ENCODE measurements around the gene CMTM6.
"Not testable (repeated sequence)": the region's sequence is repeated elsewhere in the genome, so short reads cannot be mapped to it uniquely, and the experiment has no call there.

CMTM6 gene

GRCh38 chr3:32480604-32481003, 22.0 kb downstream of the CMTM6 start:
- no peaks in the 10 kb centered on the region for H3K79me2 ChIP-seq (ENCODE audit: insufficient read depth, low read length)
- H3K4me2 ChIP-seq (ENCODE audit: low read length): no peak overlapping the region
- H3K9me3 ChIP-seq (ENCODE audit: low read length): no peaks in the 10 kb centered on the region
- no peak overlapping the region for H3K4me3 ChIP-seq (ENCODE audit: low read depth, low read length, poor library complexity, severe bottlenecking)
- H3F3A ChIP-seq (ENCODE audit: insufficient read depth, low read length): no peaks in the 10 kb centered on the region
- H3K36me3 ChIP-seq (ENCODE audit: insufficient read depth, low read length): peaks cover 51% of the 10 kb centered on the region
- H3K4me1 ChIP-seq (ENCODE audit: insufficient read depth, low read length, severe bottlenecking): peaks cover 18% of the 10 kb centered on the region
- no peak overlapping the region for H2AFZ ChIP-seq (ENCODE audit: low read length)
- TF ChIP-seq CTCF (IDR thresholded peaks at IDR 0.05; ENCODE audit: low read length): no peak
- no peak for TF ChIP-seq EZH2 (IDR thresholded peaks at IDR 0.05; ENCODE audit: borderline replicate concordance, low read length)
- H3K9ac ChIP-seq (ENCODE audit: low read length): no peak overlapping the region
- H3K27ac ChIP-seq (ENCODE audit: low read depth, low read length, poor library complexity, severe bottlenecking): no peak overlapping the region
- H3K9me2 ChIP-seq (ENCODE audit: low read depth, low read length): no peaks in the 10 kb centered on the region
- H3K27me3 ChIP-seq (ENCODE audit: insufficient read depth, low read length): no peaks in the 10 kb centered on the region
- no peaks in the 10 kb centered on the region for H4K20me1 ChIP-seq (ENCODE audit: insufficient read depth, low read length)

GRCh38 chr3:32474201-32474600, 28.5 kb downstream of the CMTM6 start:
- no peak overlapping the region for H3K4me3 ChIP-seq (ENCODE audit: low read depth, low read length, poor library complexity, severe bottlenecking)
- H3K4me1 ChIP-seq (ENCODE audit: insufficient read depth, low read length, severe bottlenecking): peaks cover 22% of the 10 kb centered on the region
- peaks cover 20% of the 10 kb centered on the region for H3K36me3 ChIP-seq (ENCODE audit: insufficient read depth, low read length)
- H3K9me2 ChIP-seq (ENCODE audit: low read depth, low read length): no peaks in the 10 kb centered on the region
- no peak overlapping the region for H3K4me2 ChIP-seq (ENCODE audit: low read length)
- no peaks in the 10 kb centered on the region for H3K9me3 ChIP-seq (ENCODE audit: low read length)
- no peaks in the 10 kb centered on the region for H3K79me2 ChIP-seq (ENCODE audit: insufficient read depth, low read length)
- no peak overlapping the region for H3K9ac ChIP-seq (ENCODE audit: low read length)
- no peak for TF ChIP-seq CTCF (IDR thresholded peaks at IDR 0.05; ENCODE audit: low read length)
- no peak for TF ChIP-seq EZH2 (IDR thresholded peaks at IDR 0.05; ENCODE audit: borderline replicate concordance, low read length)
- no peak overlapping the region for H2AFZ ChIP-seq (ENCODE audit: low read length)
- no peaks in the 10 kb centered on the region for H4K20me1 ChIP-seq (ENCODE audit: insufficient read depth, low read length)
- no peaks in the 10 kb centered on the region for H3F3A ChIP-seq (ENCODE audit: insufficient read depth, low read length)
- H3K27ac ChIP-seq (ENCODE audit: low read depth, low read length, poor library complexity, severe bottlenecking): no peak overlapping the region
- H3K27me3 ChIP-seq (ENCODE audit: insufficient read depth, low read length): no peaks in the 10 kb centered on the region

- H3K9ac ChIP-seq (ENCODE audit: low read length); H3K9me2 ChIP-seq (ENCODE audit: low read depth, low read length); H3K79me2 ChIP-seq (ENCODE audit: insufficient read depth, low read length); H4K20me1 ChIP-seq (ENCODE audit: insufficient read depth, low read length); H3K9me3 ChIP-seq (ENCODE audit: low read length); H3K4me3 ChIP-seq (ENCODE audit: low read depth, low read length, poor library complexity, severe bottlenecking); H3K4me2 ChIP-seq (ENCODE audit: low read length); H3K36me3 ChIP-seq (ENCODE audit: insufficient read depth, low read length); H3K27ac ChIP-seq (ENCODE audit: low read depth, low read length, poor library complexity, severe bottlenecking); H2AFZ ChIP-seq (ENCODE audit: low read length); H3F3A ChIP-seq (ENCODE audit: insufficient read depth, low read length); H3K27me3 ChIP-seq (ENCODE audit: insufficient read depth, low read length): not testable (repeated sequence)
- peaks cover 42% of the 10 kb centered on the region for H3K4me1 ChIP-seq (ENCODE audit: insufficient read depth, low read length, severe bottlenecking)
Observed at GRCh38 chr3:32472151-32472550, 30.5 kb downstream of the CMTM6 start.

GRCh38 chr3:32471246-32471645, 31.4 kb downstream of the CMTM6 start:
- Histone ChIP-seq H3K9me3 (ENCODE audit: low read length) (no peaks in the 10 kb centered on the region), H3F3A (ENCODE audit: insufficient read depth, low read length) (no peaks in the 10 kb centered on the region), H3K4me2 (ENCODE audit: low read length) (no peak overlapping the region), H3K4me3 (ENCODE audit: low read depth, low read length, poor library complexity, severe bottlenecking) (no peak overlapping the region), H3K27ac (ENCODE audit: low read depth, low read length, poor library complexity, severe bottlenecking) (peak overlapping the region; percentile 87), H2AFZ (ENCODE audit: low read length) (no peak overlapping the region), H3K9ac (ENCODE audit: low read length) (no peak overlapping the region), H3K27me3 (ENCODE audit: insufficient read depth, low read length) (no peaks in the 10 kb centered on the region), H3K9me2 (ENCODE audit: low read depth, low read length) (no peaks in the 10 kb centered on the region), H3K4me1 (ENCODE audit: insufficient read depth, low read length, severe bottlenecking) (peaks cover 42% of the 10 kb centered on the region), H3K79me2 (ENCODE audit: insufficient read depth, low read length) (no peaks in the 10 kb centered on the region), H4K20me1 (ENCODE audit: insufficient read depth, low read length) (no peaks in the 10 kb centered on the region), H3K36me3 (ENCODE audit: insufficient read depth, low read length) (peaks cover 7% of the 10 kb centered on the region)
- TF ChIP-seq EZH2 (IDR thresholded peaks at IDR 0.05; ENCODE audit: borderline replicate concordance, low read length) (no peak), CTCF (IDR thresholded peaks at IDR 0.05; ENCODE audit: low read length) (no peak)
